Small intestine (tissue), 7 donors: Measurements from ENCODE around the gene BDKRB1. TPM values are rescaled to one million over a fixed set of nuclear protein-coding genes. Genes with fewer than 3 reads are reported as not detected.

Source experiments
- DNase-seq, 2 donors: peaks; one replicate each; pipeline versions ENCODE4 v3.0.0 to v3.0.0-alpha.2; 2013
- FAIRE-seq: peaks from 2 replicates; lab custom pipeline; 2012; peaks lifted over from hg19 to GRCh38; lab: Jason Lieb, UNC
- H3K27ac ChIP-seq, 3 donors: one replicate each; pipeline ENCODE4 v1.5.1; 2013; ENCODE audit warnings: low read length in 2 of 3, mild to moderate bottlenecking in 2 of 3, control low read depth in 1 of 3, inconsistent platforms in 1 of 3, low read depth in 1 of 3, moderate library complexity in 1 of 3
- H3K27me3 ChIP-seq, 3 donors: one replicate each; pipeline ENCODE4 v1.6.1; 2013; ENCODE audit warnings: low read length in 3 of 3, inconsistent platforms in 1 of 3; ENCODE audit not compliant: control insufficient read depth in 3 of 3, insufficient read depth in 3 of 3
- H3K36me3 ChIP-seq, 3 donors: one replicate each; pipeline ENCODE4 v1.6.1; 2013; ENCODE audit warnings: low read length in 3 of 3, inconsistent platforms in 1 of 3, low read depth in 1 of 3, mild to moderate bottlenecking in 1 of 3, moderate library complexity in 1 of 3; ENCODE audit not compliant: control insufficient read depth in 3 of 3, insufficient read depth in 2 of 3
- H3K4me1 ChIP-seq, 3 donors: one replicate each; pipeline ENCODE4 v1.6.1; 2013; ENCODE audit warnings: low read length in 2 of 3, inconsistent platforms in 1 of 3, low read depth in 1 of 3, mild to moderate bottlenecking in 1 of 3, moderate library complexity in 1 of 3; ENCODE audit not compliant: control insufficient read depth in 3 of 3, insufficient read depth in 2 of 3
- H3K4me3 ChIP-seq, 3 donors: one replicate each; pipeline ENCODE4 v1.5.1; 2013; ENCODE audit warnings: low read length in 3 of 3, control low read depth in 1 of 3, inconsistent platforms in 1 of 3, low read depth in 1 of 3, mild to moderate bottlenecking in 1 of 3, moderate library complexity in 1 of 3
- H3K9me3 ChIP-seq, 2 donors: one replicate each; pipeline ENCODE4 v1.6.1; 2013; ENCODE audit warnings: low read depth in 1 of 2, low read length in 1 of 2; ENCODE audit not compliant: control insufficient read depth in 2 of 2, insufficient read depth in 1 of 2
- WGBS, 3 donors: extraction: QIAGEN DNeasy Blood & Tissue Kit; methylation state at CpG; one replicate each; pipeline ENCODE4 v1.1.7; 2013; 5-methylcytosine and 5-hydroxymethylcytosine counted together
- polyA plus RNA-seq, 4 donors: library from polyadenylated mRNA; stranded (reverse) in 3 of 4; unstranded in 1 of 4; fragments of 200-250 nt in 3 of 4; fragments of 120-200 nt in 1 of 4; gene quantifications; one replicate each; pipeline versions ENCODE4 v1.2.1 to v1.2.3, GENCODE V29; 2013
- donor health status: healthy with polysubstance abuse.
- donor health status: control.
- donor health status: control.
- donor health status: Bipolar disorder and iron deficiency.
- donor health status: healthy.

The BDKRB1 gene
- polyA plus RNA-seq, 4 donors: 1.1 to 4.3 (median 1.7) TPM

DNA sequence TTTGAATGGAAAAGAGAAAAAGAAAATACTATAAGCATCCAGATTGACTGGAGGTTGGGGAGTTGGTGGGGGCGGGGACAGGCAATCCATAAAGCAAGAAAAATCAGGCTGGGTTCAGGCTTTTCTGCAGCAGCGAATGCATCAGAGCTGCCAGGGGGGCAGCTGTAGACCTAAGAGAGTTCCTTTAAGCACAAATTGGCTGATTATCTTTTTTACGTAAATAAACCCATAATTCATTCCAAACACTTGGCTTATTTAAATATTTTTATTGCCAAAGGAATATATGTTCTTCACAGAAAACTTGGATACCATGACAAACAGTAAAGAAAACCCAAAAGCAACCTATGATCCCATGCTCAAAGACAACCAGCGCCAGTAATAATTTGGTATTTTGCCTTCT, 41.2 kb upstream of the BDKRB1 start:
- WGBS, 3 donors: 74 to 94% (median 89%) methylated on average over 4 of the region's 4 CpGs
- no peak for DNase-seq

DNA sequence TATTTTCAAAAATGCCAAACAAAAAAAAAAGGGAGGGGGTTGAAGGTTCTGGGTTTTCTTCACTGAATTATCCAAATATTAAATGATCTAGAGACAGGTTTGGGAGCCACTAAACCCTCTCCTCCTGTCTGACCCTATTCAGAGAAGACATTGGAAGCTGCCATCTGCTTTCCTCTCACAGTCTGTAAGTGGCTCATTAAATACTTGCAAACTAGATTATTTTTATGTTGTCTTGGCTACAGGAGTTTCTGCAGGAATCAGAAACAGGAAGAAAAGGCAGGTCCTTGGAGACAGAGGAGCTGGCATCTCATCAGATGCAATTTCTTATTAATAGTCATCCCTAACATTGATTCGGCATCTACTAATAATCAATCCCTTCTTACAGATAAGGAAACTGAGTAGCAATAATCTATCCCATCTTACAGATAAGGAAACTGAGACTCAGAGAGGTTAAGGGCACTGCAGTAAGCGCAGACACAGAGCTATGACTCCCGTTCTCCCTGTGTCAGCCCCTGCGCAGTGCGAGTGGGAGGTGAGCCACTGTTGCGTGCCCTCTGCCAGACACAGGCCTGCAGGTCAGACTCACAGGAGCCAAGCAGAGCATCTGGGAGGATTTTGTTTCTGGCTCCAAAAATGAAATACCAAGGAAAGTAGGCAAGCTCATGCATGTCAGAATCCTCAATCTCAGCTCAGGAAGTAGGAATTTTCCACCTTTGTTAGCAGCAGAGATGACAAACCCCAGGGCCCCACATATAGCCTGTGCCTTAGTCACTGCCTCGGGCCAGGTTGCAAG, 40.4 kb upstream of the BDKRB1 start:
- peaks cover 0 to 9% (median 0%) of the 10 kb centered on the region in 3 donors for H3K4me1 ChIP-seq
- 84% methylated on average over 7 of the region's 7 CpGs for WGBS, 3 donors
- no peak for DNase-seq
- H3K36me3 ChIP-seq: peaks cover 0 to 27% (median 0%) of the 10 kb centered on the region in 3 donors
- H3K27me3 ChIP-seq: no peaks in the 10 kb centered on the region
- H3K9me3 ChIP-seq: peaks cover 0 to 13% of the 10 kb centered on the region in 2 donors
- no peak for FAIRE-seq
- no peak overlapping the region for H3K4me3 ChIP-seq
- no peak overlapping the region for H3K27ac ChIP-seq

More for the DNA sequence above, 41.2 kb upstream of the BDKRB1 start:
- H3K4me1 ChIP-seq: peaks cover 0 to 4% (median 0%) of the 10 kb centered on the region in 3 donors
- H3K4me3 ChIP-seq: no peak overlapping the region
- H3K36me3 ChIP-seq: peaks cover 0 to 27% (median 0%) of the 10 kb centered on the region in 3 donors
- H3K9me3 ChIP-seq: peaks cover 0 to 13% of the 10 kb centered on the region in 2 donors
- H3K27ac ChIP-seq: no peak overlapping the region
- no peaks in the 10 kb centered on the region for H3K27me3 ChIP-seq
- FAIRE-seq: no peak

DNA sequence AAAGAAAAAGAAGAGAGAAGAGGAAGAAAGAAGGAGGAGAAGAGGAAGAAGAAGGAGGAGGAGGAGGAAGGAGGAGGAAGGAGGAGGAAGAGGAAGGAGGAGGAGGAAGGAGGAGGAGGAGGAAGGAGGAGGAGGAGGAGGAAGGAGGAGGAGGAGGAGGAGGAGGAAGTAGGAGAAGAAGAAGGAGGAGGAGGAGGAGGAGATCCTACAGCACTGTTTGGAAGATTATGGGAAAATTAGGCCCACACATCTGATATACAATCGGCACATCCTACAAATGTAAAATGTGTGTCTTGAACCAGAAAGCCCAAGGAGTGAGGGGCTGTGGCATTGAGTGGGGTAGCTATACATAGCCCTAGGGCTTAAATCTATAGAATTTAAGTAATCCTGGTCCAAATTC, 39.4 kb upstream of the BDKRB1 start:
- 81 to 92% (median 83%) methylated on average over 1 of the region's 1 CpG for WGBS, 3 donors

DNA sequence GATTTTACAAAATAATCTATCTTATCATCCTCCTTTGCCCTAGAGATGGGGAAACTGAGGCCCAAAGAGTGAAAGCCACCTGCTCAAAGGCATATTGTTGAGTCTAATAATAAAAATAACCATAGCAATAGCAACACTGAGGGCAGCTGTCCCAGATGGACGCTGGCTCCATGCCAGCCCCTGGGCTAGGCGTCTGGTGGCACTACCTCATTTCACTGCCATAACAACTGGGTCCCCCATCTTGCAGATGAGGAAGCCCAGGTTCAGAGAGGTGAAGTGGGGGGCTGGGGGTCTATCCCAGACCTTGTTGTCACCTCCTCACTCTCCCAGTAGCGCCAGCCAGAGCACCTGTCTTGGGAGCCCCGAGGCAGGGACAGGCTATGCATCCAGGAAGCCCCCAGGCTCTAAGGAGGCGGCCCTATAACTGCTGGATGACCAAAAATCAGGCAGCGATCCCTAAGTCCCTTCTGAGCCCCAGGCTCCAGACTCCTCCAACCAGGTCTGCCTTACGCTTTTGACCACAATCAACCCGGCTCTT, 38.6 kb upstream of the BDKRB1 start:
- peaks cover 0 to 9% (median 0%) of the 10 kb centered on the region in 3 donors for H3K4me1 ChIP-seq
- FAIRE-seq (no peak), DNase-seq (no peak)
- no peaks in the 10 kb centered on the region for H3K27me3 ChIP-seq
- peaks cover 0 to 3% of the 10 kb centered on the region in 2 donors for H3K9me3 ChIP-seq
- no peak overlapping the region for H3K27ac ChIP-seq
- peaks cover 0 to 20% (median 0%) of the 10 kb centered on the region in 3 donors for H3K36me3 ChIP-seq
- WGBS, 3 donors: 76 to 83% (median 82%) methylated on average over 8 of the region's 8 CpGs
- no peak overlapping the region for H3K4me3 ChIP-seq

More for the DNA sequence above, 39.4 kb upstream of the BDKRB1 start:
- peaks cover 0 to 10% of the 10 kb centered on the region in 2 donors for H3K9me3 ChIP-seq
- no peak for DNase-seq
- H3K36me3 ChIP-seq: peaks cover 0 to 17% (median 0%) of the 10 kb centered on the region in 3 donors
- FAIRE-seq: no peak
- H3K27ac ChIP-seq: no peak overlapping the region
- no peak overlapping the region for H3K4me3 ChIP-seq
- H3K27me3 ChIP-seq: no peaks in the 10 kb centered on the region
- peaks cover 0 to 9% (median 0%) of the 10 kb centered on the region in 3 donors for H3K4me1 ChIP-seq

DNA sequence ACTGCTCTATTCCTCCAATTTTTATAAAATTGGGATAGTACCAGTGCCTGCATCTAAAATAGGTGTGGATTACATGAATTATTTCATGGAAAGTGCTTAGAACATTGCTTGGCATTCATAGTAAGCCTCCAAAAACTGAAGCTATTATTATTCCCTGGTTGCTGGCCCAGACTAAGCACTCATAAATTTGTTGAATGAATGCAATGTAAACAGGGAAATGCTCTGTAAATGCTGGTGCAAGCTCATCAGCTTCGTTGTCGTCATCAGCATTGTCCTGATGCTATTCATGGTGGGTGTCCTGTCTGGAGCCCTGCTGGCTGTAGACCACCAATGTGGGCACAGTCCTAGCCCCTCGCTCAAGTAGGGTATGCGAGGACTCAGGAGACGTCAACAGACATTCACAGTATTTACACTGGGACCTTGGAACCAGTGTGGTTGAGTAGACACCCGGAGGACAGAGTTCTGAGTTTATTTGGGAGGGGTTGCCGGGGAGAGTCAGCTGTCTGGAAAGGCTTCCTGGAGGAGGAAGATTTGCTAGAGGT, 34.8 kb upstream of the BDKRB1 start:
- 65 to 71% (median 70%) methylated on average over 7 of the region's 7 CpGs for WGBS, 3 donors
- Histone ChIP-seq H3K4me3 (no peak overlapping the region), H3K9me3 (no peaks in the 10 kb centered on the region), H3K27ac (peak overlapping the region in 1 of 3 donors; percentile 45), H3K36me3 (peaks cover 0 to 18% (median 0%) of the 10 kb centered on the region in 3 donors), H3K27me3 (no peaks in the 10 kb centered on the region), H3K4me1 (peaks cover 0 to 29% (median 3%) of the 10 kb centered on the region in 3 donors)
- DNase-seq (no peak), FAIRE-seq (no peak)

DNA sequence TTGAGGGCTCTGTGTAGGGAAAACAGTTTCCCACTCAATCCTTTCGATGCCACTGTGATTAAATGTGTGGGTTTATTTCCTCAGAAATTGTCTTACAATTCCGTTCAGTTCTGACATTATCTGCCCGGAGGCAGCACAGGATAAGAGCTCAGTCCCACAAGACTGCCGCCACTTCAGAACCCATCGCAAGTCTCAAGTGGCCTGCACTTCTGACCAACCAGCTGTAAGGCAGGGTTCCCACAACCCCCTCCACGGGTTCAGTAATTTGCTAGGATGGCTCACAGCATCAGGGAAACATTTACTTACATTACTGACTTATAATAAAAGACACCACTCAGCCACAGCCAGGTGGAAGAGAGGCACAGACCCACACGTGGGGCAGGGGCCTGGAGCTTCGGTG, 34.2 kb upstream of the BDKRB1 start:
- H3K27me3 ChIP-seq: no peaks in the 10 kb centered on the region
- DNase-seq (no peak), FAIRE-seq (no peak)
- H3K4me1 ChIP-seq: peaks cover 0 to 29% (median 3%) of the 10 kb centered on the region in 3 donors
- no peak overlapping the region for H3K4me3 ChIP-seq
- H3K36me3 ChIP-seq: peaks cover 0 to 20% (median 0%) of the 10 kb centered on the region in 3 donors
- 76 to 84% (median 83%) methylated on average over 8 of the region's 8 CpGs for WGBS, 3 donors
- no peaks in the 10 kb centered on the region for H3K9me3 ChIP-seq
- peak overlapping the region in 1 of 3 donors; percentile 45 for H3K27ac ChIP-seq

DNA sequence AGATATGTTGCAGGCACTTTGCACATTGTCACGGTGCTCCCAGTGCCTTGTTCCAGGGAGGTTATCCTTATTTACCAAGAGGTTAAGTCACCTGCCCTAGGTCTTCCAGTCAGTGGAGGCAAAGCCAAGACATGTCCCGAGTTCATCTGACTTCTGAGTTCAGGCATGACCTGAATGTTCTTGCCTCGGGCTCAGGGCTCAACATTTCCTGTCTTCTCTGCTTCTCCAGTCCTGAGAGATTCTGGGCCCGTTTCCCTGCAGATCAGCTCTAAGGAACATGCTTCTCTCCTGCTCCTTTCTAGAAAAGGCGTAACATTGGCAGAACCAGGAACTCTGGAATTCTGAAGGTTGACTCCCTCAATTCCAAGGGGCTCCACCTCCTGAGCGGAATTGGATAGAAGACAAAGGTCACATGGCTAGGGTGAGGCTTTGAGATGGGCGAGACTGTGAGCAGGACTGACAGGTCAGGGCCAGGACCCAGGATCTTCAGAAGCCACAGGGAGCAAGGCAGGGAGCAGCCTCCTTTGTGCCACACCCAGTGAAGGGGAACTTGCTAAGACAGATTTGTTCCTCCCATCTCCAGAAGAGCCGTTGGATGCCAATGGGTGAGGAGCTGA, 31.4 kb upstream of the BDKRB1 start:
- H3K4me1 ChIP-seq: peaks cover 0 to 27% (median 3%) of the 10 kb centered on the region in 3 donors
- no peak for FAIRE-seq
- 60 to 69% (median 67%) methylated on average over 8 of the region's 8 CpGs for WGBS, 3 donors
- no peaks in the 10 kb centered on the region for H3K27me3 ChIP-seq
- DNase-seq: peak in 1 of 2 donors; percentile 79
- peak overlapping the region in 1 of 3 donors; percentile 52 for H3K27ac ChIP-seq
- H3K9me3 ChIP-seq: peaks cover 0 to 14% of the 10 kb centered on the region in 2 donors
- no peak overlapping the region for H3K4me3 ChIP-seq
- H3K36me3 ChIP-seq: peaks cover 0 to 30% (median 0%) of the 10 kb centered on the region in 3 donors

DNA sequence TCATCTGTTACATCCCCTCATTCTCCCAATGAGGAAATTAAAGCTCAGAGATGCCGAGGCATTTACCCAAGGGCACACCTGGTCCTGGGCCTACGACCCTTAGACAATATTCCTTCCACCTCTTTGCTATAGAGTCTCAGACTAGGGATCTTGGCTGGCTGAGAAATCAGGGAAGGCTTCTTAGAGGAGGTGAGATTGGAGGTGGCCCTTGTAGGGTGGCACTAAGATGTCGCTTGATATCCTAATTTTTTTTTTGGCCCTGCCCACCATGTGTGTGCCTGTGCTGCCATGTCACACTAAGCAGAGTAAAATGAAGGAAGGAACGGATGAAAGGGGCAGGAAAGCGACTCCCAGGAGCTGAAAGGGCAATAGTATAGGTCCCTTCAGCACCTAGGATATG, 30.8 kb upstream of the BDKRB1 start:
- DNase-seq (no peak), FAIRE-seq (no peak)
- 75 to 89% (median 86%) methylated on average over 5 of the region's 5 CpGs for WGBS, 3 donors
- Histone ChIP-seq H3K27me3 (no peaks in the 10 kb centered on the region), H3K36me3 (peaks cover 0 to 30% (median 0%) of the 10 kb centered on the region in 3 donors), H3K27ac (peak overlapping the region in 2 of 3 donors; percentile 47 to 52), H3K4me1 (peaks cover 0 to 21% (median 3%) of the 10 kb centered on the region in 3 donors), H3K4me3 (no peak overlapping the region), H3K9me3 (peaks cover 0 to 14% of the 10 kb centered on the region in 2 donors)
